Retinal pigment epithelial cell (primary cell): Measurements from ENCODE around the gene DAB2.
"Not testable (repeated sequence)": the region's sequence is repeated elsewhere in the genome, so short reads cannot be mapped to it uniquely, and the experiment has no call there.

Experiments
- DNase-seq: peaks from one replicate; pipeline ENCODE4 v3.0.0-alpha.2; 2010; ENCODE audit warnings: low read depth
- H3K4me3 ChIP-seq: 2 replicates; pipeline ENCODE4 v1.5.1; 2011; ENCODE audit warnings: mild to moderate bottlenecking, low read length, control low read depth, moderate library complexity
- CTCF ChIP-seq: conservative IDR thresholded peaks from 2 replicates; pipeline ENCODE4 v1.5.1; 2011; ENCODE audit warnings: low read depth, low read length, control low read depth, inconsistent platforms

The DAB2 gene

DNA sequence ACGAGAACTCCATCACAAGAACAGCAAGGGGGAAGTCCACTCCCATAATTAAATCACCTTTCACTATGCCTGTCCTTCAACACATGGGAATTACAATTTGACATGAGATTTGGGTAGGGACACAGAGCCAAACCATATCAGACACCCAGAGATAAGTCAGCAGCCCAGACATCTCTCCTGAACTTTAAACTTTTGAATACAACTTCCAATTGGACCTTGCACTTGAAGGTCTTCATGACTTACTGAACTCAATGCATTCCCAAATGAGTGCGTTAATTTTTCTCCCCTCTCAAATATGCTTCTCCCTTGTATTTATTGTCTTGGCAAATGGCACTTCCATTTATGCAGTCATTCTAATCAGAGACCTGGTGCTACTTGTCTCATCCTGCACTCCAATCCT is 72.6 kb downstream of the DAB2 start:
- no peak for DNase-seq
- TF ChIP-seq CTCF: no peak

GRCh38 chr5:39349484-39349883 is 75.3 kb downstream of the DAB2 start:
- no peak overlapping the region for H3K4me3 ChIP-seq
- no peak for DNase-seq
- no peak for TF ChIP-seq CTCF

More for the DNA sequence above, 72.6 kb downstream of the DAB2 start:
- H3K4me3 ChIP-seq: no peak overlapping the region

- H3K4me3 ChIP-seq: no peak overlapping the region
- DNase-seq: no peak
- TF ChIP-seq CTCF: no peak
Observed at GRCh38 chr5:39342460-39342859, 82.3 kb downstream of the DAB2 start.

GRCh38 chr5:39341896-39342295 is 82.9 kb downstream of the DAB2 start:
- no peak overlapping the region for H3K4me3 ChIP-seq
- no peak for TF ChIP-seq CTCF
- no peak for DNase-seq

GRCh38 chr5:39340506-39340905 is 84.3 kb downstream of the DAB2 start:
- no peak for DNase-seq

DNA sequence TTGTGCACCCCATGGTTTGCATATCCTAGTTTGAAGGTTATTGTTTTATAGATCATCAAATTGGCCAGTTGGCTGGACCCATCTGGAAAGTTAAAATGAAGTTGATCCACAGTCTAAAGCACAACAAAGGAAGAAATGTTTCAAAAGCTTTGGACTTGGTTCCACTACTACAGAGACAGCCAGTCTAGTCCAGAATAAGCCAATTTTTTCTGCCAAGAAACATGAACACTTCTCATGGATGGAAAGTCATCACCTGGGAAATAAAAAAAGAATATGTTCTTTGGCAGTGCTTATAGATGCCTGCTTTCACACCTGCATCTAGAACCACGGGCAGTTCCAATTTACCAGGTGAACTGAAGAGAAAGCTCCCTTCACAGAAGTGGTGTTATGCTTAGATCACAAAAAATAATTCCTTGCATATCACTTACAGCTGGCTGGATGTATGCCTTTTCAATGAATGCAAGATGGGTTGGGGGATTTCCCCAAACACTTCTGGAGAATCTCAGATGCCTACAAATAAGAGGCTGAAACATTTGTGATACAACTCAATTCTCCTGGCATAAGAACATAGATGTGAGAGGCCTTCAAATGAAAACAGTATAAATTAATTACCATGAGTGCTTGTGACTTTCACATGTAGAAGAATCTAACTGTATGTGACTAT is 87.4 kb downstream of the DAB2 start:
- no peak for TF ChIP-seq CTCF
- H3K4me3 ChIP-seq: no peak overlapping the region
- DNase-seq: no peak

More at GRCh38 chr5:39340506-39340905, 84.3 kb downstream of the DAB2 start:
- no peak overlapping the region for H3K4me3 ChIP-seq
- no peak for TF ChIP-seq CTCF

DNA sequence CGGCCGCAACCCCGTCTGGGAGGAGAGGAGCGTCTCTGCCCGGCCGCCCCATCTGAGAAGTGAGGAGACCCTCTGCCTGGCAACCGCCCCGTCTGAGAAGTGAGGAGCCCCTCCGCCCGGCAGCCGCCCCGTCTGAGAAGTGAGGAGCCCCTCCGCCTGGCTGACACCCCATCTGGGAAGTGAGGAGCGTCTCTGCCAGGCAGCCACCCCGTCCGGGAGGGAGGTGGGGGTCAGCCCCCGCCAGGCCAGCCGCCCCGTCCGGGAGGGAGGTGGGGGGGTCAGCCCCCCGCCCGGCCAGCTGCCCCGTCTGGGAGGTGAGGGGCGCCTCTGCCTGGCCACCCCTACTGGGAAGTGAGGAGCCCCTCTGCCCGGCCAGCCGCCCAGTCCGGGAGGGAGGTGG is 90.5 kb downstream of the DAB2 start:
- not testable (repeated sequence) for DNase-seq, H3K4me3 ChIP-seq
